Mesothelial cell of epicardium (in vitro differentiated cells): ENCODE data around the gene ZG16B. TPM values are rescaled to one million over a fixed set of nuclear protein-coding genes. Genes with fewer than 3 reads are reported as not detected.
A peak's percentile ranks its signal among the peaks of the same experiment; 100 is the strongest.

Source experiments
- DNase-seq, 2 experiments: peaks; one replicate each; pipeline ENCODE4 v3.0.0; 2021; ENCODE audit warnings: low spot score in 2 of 2; ENCODE audit not compliant: unreplicated experiment in 2 of 2
- H3K27ac Mint-ChIP-seq: 2 replicates; pipeline ENCODE4 v1.8.0; 2021; ENCODE audit warnings: mixed read lengths
- H3K27me3 Mint-ChIP-seq: 2 replicates; pipeline ENCODE4 v1.8.0; 2021; ENCODE audit warnings: low read depth, mixed read lengths
- H3K36me3 Mint-ChIP-seq: 2 replicates; pipeline ENCODE4 v1.8.0; 2021; ENCODE audit warnings: mixed read lengths
- H3K4me1 Mint-ChIP-seq: 2 replicates; pipeline ENCODE4 v1.8.0; 2021; ENCODE audit warnings: mixed read lengths
- H3K4me3 Mint-ChIP-seq: 2 replicates; pipeline ENCODE4 v1.8.0; 2021; ENCODE audit warnings: mild to moderate bottlenecking, moderate library complexity, mixed read lengths
- H3K9me3 Mint-ChIP-seq: 2 replicates; pipeline ENCODE4 v1.8.0; 2021; ENCODE audit warnings: mixed read lengths
- total RNA-seq: library from RNA; stranded (reverse); gene quantifications from 3 replicates; pipeline ENCODE4 v1.2.1, GENCODE V29; 2021
- TF ChIP-seq, protein P1 (sequence below): fragments of 200-600 bp; sonication (generic); IDR thresholded peaks from one replicate; pipeline ENCODE4 v1.5.0; 2021; ENCODE audit warnings: antibody characterized with exemption; ENCODE audit not compliant: unreplicated experiment

ZG16B gene
- total RNA-seq, 1 donor from 2014 or later = 0.51 TPM

DNA sequence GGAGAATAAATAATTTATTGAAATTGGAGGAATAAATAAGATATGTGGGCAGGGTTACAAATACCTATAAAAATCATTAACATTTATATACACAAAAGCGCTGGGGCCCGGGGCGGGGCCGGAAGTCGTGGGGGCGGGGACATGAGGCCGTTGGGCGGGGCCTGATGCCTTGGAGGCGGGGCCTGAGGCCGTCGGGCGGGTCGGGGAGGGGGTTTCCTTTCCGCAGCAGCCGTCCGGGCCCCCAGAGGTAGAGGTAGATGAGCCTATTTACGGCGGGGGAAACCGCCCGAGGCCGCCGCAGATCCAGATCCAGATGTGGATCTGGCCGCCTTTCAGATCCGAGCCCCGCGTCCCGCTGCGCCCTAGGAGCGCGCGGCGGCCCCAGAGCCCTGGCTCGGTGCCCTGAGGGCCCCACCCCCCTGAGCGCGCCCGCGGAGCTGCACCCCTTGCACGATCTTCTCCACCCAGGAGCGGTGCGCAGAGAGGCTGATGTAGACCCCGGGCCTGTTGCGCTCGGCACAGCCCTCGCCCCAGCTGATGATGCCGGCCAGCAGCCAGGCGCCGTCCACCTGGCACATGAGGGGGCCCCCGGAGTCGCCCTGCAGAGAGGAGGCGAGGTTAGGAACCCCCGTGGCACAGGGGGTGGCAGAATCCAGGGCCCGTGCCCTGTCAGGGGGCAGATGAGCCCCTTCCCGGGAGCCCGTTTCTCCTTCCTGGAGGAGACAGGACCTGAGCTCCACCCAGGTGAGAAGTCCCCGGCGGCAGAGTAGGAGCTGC lies 22.8 kb downstream of the ZG16B start:
- Mint-ChIP-seq H3K27me3 (peaks cover 17% of the 10 kb centered on the region), H3K4me1 (peaks cover 3% of the 10 kb centered on the region), H3K9me3 (peaks cover 8% of the 10 kb centered on the region), H3K4me3 (no peak overlapping the region), H3K36me3 (peaks cover 11% of the 10 kb centered on the region), H3K27ac (no peak overlapping the region)
- no peak for DNase-seq
- TF ChIP-seq, protein P1, sequence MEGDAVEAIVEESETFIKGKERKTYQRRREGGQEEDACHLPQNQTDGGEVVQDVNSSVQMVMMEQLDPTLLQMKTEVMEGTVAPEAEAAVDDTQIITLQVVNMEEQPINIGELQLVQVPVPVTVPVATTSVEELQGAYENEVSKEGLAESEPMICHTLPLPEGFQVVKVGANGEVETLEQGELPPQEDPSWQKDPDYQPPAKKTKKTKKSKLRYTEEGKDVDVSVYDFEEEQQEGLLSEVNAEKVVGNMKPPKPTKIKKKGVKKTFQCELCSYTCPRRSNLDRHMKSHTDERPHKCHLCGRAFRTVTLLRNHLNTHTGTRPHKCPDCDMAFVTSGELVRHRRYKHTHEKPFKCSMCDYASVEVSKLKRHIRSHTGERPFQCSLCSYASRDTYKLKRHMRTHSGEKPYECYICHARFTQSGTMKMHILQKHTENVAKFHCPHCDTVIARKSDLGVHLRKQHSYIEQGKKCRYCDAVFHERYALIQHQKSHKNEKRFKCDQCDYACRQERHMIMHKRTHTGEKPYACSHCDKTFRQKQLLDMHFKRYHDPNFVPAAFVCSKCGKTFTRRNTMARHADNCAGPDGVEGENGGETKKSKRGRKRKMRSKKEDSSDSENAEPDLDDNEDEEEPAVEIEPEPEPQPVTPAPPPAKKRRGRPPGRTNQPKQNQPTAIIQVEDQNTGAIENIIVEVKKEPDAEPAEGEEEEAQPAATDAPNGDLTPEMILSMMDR = no peak

DNA sequence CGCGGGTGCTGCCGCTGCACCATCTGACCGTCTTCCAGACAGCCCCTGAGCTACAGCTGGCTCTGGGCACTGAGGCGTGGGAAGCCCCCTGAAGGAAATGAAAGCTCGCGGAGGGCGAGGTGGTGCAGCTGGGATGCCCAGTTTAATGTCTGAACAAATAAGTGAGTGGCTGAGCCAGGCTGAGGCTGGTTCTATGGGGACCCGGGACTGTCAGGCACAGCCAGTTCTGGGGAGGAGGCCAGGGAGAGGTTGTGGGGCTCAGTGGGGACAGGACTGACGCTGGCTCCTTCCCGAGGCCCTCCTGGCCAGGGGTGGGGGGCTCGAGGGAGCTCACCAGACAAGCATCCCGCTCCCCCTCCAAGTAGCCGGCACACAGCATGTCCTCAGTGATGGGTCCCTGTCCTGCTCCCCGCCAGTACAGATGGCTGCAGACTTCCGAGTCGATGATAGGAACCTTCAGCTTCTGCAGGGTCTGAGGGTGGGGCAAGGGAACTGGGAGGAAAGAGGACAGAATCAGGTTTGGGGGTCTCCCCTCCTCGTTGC lies 23.5 kb downstream of the ZG16B start:
- H3K4me3 Mint-ChIP-seq = no peak overlapping the region
- DNase-seq = no peak
- TF ChIP-seq, protein P1 = no peak
- H3K36me3 Mint-ChIP-seq = peaks cover 11% of the 10 kb centered on the region
- H3K27ac Mint-ChIP-seq = no peak overlapping the region
- H3K27me3 Mint-ChIP-seq = peaks cover 17% of the 10 kb centered on the region
- peaks cover 8% of the 10 kb centered on the region for H3K9me3 Mint-ChIP-seq
- peaks cover 3% of the 10 kb centered on the region for H3K4me1 Mint-ChIP-seq

GRCh38 chr16:2854700-2855309 lies 24.7 kb downstream of the ZG16B start:
- Mint-ChIP-seq H3K27ac (no peak overlapping the region), H3K4me3 (no peak overlapping the region), H3K36me3 (peaks cover 11% of the 10 kb centered on the region), H3K9me3 (peaks cover 8% of the 10 kb centered on the region), H3K4me1 (peaks cover 5% of the 10 kb centered on the region), H3K27me3 (peaks cover 11% of the 10 kb centered on the region)
- DNase-seq = no peak
- TF ChIP-seq, protein P1 = peak; percentile 83

DNA sequence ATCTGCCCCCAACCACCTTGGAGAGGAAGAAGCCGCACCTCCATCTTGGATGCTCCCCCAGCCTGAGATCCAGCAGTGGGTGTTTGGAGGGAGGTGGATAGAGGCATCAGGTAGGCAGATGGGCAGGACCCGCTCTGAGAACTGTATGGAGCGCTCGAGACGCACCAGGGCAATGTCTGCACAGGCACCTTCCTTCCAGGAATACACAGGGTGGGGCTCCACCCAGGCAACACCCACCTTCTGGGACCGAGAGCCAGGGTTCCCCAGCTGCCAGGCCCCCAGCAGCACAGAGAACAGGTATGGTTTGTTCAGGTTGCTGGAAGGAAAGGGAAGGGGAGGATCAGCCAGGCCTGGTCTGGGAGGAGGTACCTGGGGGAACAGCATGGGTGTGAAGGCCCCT lies 25.4 kb downstream of the ZG16B start:
- no peak overlapping the region for H3K4me3 Mint-ChIP-seq
- peaks cover 5% of the 10 kb centered on the region for H3K4me1 Mint-ChIP-seq
- no peak for DNase-seq
- H3K27ac Mint-ChIP-seq = no peak overlapping the region
- TF ChIP-seq, protein P1 = no peak
- H3K27me3 Mint-ChIP-seq = peaks cover 14% of the 10 kb centered on the region
- H3K9me3 Mint-ChIP-seq = peaks cover 8% of the 10 kb centered on the region
- peaks cover 11% of the 10 kb centered on the region for H3K36me3 Mint-ChIP-seq

DNA sequence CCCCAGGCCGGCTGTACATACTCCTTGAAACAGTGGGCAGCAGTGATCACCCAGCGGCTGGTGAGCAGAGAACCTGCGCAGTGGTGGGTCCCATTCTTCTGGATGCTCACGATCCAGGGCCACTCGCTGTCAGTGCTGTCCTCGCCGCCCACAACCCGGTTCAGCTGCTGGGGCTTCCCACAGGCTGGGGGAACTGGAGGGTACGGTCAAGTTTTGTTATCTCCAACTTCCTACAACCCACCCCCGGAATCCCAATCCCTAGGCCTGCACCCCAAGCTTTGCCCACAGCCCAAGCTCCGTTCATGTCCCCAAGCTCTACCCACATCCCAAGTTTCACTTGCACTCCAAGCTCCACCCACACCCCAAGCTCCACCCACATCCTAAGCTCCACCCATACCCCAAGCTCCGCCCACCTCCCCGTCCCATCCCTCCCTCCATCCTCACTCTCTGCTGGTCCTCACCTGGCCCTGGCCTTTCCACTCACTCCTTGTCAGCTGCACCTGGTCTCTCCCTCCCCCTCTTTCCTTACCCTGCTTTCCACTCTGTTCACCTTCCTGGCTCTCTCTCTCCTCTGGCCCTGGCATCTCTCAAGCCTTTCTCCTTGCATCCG lies 26.1 kb downstream of the ZG16B start:
- peak overlapping the region; percentile 41 for H3K4me3 Mint-ChIP-seq
- no peak overlapping the region for H3K27ac Mint-ChIP-seq
- peaks cover 10% of the 10 kb centered on the region for H3K9me3 Mint-ChIP-seq
- no peak for DNase-seq
- peaks cover 5% of the 10 kb centered on the region for H3K4me1 Mint-ChIP-seq
- TF ChIP-seq, protein P1 = no peak
- peaks cover 11% of the 10 kb centered on the region for H3K36me3 Mint-ChIP-seq
- H3K27me3 Mint-ChIP-seq = peaks cover 16% of the 10 kb centered on the region
